Spinal cord (tissue), 10 donors: ENCODE results near the gene RNU6-8. TPM values are rescaled to one million over a fixed set of nuclear protein-coding genes. Genes with fewer than 3 reads are reported as not detected.

Experiments
- DNase-seq, 6 donors: peaks; one replicate each; pipeline versions ENCODE4 v3.0.0 to v3.0.0-alpha.2; 2013 to 2015; ENCODE audit warnings: low spot score in 6 of 6, low read depth in 4 of 6
- H3K27ac ChIP-seq: one replicate; pipeline ENCODE4 v1.5.1; 2013; ENCODE audit warnings: low read depth, low read length, control low read depth
- H3K27me3 ChIP-seq: one replicate; pipeline ENCODE4 v1.6.1; 2013; ENCODE audit warnings: low read length; ENCODE audit not compliant: control insufficient read depth, insufficient read depth
- H3K36me3 ChIP-seq: one replicate; pipeline ENCODE4 v1.6.1; 2013; ENCODE audit warnings: low read length; ENCODE audit not compliant: control insufficient read depth, insufficient read depth
- H3K4me1 ChIP-seq: one replicate; pipeline ENCODE4 v1.6.1; 2013; ENCODE audit warnings: low read length; ENCODE audit not compliant: control insufficient read depth, insufficient read depth
- H3K4me3 ChIP-seq: one replicate; pipeline ENCODE4 v1.5.1; 2013; ENCODE audit warnings: low read depth, low read length, control low read depth
- H3K9me3 ChIP-seq: one replicate; pipeline ENCODE4 v1.6.1; 2013; ENCODE audit warnings: low read length; ENCODE audit not compliant: control insufficient read depth, insufficient read depth
- WGBS: methylation state at CpG from one replicate; pipeline ENCODE4 v1.1.5; 2013; ENCODE audit warnings: missing lambda C conversion rate; ENCODE audit not compliant: insufficient coverage; 5-methylcytosine and 5-hydroxymethylcytosine counted together
- polyA plus RNA-seq, 2 donors: library from polyadenylated mRNA; unstranded; fragments of 120-200 nt; gene quantifications; one replicate each; pipeline ENCODE4 v1.2.1, GENCODE V29; 2013; ENCODE audit not compliant: insufficient read length in 2 of 2
- total RNA-seq, 2 donors: library from RNA; depleted of rRNA in 1 of 2; stranded (reverse); fragments of 120-200 nt in 1 of 2; fragments of >200 nt in 1 of 2; gene quantifications; one replicate each; pipeline versions ENCODE4 v1.2.3 to v1.2.4, GENCODE V29; 2013 to 2014
- donor health status: healthy.

RNU6-8 gene
- total and polyA plus RNA-seq, 4 donors = not detected

DNA sequence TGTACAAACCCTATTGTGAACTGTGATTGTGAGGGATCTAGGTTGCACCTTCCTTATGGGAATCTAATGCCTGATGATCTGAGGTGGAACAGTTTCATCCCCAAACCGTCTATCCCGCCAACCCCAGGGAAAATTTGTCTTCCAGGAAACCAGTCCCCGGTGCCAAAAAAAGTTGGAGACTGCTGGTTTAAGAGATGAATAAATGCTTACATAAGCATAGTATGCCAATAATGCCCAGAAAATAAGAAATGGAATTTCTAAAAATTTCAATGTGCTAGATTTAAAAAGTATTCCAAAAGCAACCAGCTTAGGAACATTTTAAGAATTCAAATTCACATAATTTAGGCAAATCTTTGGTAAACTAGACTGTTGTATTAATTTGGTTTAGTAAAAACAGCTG, 5.4 kb upstream of the RNU6-8 start:
- no peak overlapping the region for H3K27ac ChIP-seq
- no peaks in the 10 kb centered on the region for H3K27me3 ChIP-seq
- H3K36me3 ChIP-seq = no peaks in the 10 kb centered on the region
- H3K4me3 ChIP-seq = no peak overlapping the region
- no peaks in the 10 kb centered on the region for H3K9me3 ChIP-seq
- WGBS = no CpG with 5 or more reads among the region's 3 CpGs
- no peaks in the 10 kb centered on the region for H3K4me1 ChIP-seq
- DNase-seq = no peak

DNA sequence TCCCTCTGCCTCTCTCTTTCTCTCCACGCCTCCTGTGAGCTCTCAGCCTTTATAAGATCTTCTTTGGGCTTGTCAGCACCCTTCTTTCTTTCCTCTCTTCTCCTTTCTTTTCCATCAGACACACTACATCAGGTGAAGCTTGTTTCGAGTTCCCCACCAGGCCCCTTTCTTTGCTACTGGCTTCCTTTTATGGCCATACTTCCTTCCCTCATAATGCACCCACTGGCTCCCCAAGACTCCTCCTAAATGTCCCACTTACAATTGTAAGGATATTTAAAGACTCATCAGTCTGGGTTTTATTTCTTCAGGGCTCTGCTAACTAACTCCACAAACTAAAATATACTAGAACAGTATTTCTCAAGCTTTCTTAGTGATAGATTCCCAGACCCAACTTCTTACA, 3.5 kb upstream of the RNU6-8 start:
- no peak for DNase-seq
- WGBS = 90% methylated on average over 1 of the region's 2 CpGs
- no peaks in the 10 kb centered on the region for H3K27me3 ChIP-seq
- H3K27ac ChIP-seq = no peak overlapping the region
- H3K4me3 ChIP-seq = no peak overlapping the region
- no peaks in the 10 kb centered on the region for H3K36me3 ChIP-seq
- no peaks in the 10 kb centered on the region for H3K9me3 ChIP-seq
- H3K4me1 ChIP-seq = peaks cover 6% of the 10 kb centered on the region

DNA sequence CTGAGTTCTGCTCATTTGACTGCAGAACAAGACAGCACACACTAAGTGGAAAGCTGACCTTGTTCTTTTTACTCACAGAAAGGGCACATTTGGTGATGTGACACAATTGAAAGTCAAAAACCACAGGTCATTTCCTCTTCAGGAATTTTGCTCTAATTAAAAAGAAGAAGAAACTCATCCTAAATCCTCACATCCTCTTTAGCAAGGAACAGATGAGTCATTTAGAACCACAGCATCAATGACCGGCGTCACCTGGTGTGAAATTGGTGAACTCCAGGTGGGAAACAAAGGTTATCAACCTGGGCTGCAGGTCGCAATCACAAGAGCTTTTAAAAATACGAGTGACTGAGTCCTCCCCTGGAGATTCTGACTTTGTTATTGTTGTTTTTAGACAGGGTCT, 2.9 kb upstream of the RNU6-8 start:
- Histone ChIP-seq H3K27me3 (no peaks in the 10 kb centered on the region), H3K27ac (no peak overlapping the region), H3K9me3 (no peaks in the 10 kb centered on the region), H3K4me1 (peaks cover 12% of the 10 kb centered on the region), H3K36me3 (no peaks in the 10 kb centered on the region), H3K4me3 (no peak overlapping the region)
- 79% methylated on average over 4 of the region's 4 CpGs for WGBS
- no peak for DNase-seq

- peaks cover 13% of the 10 kb centered on the region for H3K4me1 ChIP-seq
- DNase-seq = no peak
- H3K36me3 ChIP-seq = no peaks in the 10 kb centered on the region
- no peak overlapping the region for H3K27ac ChIP-seq
- H3K4me3 ChIP-seq = no peak overlapping the region
- no CpG with 5 or more reads among the region's 3 CpGs for WGBS
- H3K27me3 ChIP-seq = no peaks in the 10 kb centered on the region
- no peaks in the 10 kb centered on the region for H3K9me3 ChIP-seq
These were observed 2.5 kb upstream of the RNU6-8 start for GRCh38 chr14:32205554-32205953.

DNA sequence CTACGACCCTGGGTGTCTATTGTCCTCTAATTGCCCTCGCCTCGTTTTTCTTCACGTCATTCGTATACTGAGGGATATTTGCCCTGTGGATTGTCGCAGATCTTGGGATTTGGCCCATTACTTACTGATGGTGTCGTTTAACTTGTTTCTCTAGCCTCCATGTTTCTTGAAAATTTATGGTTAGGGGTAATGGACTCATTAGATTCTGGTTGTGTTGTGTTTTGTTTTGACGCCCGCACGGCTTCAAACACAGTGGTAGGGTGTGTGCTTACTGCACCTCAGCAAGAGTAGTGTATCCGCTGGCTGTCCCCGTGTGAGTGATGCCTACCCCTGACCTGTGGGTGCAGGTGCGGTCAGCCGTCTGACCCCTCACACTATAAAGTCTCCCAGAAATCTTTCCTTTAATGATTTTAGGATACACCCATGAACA, 874 bp upstream of the RNU6-8 start:
- H3K27me3 ChIP-seq = no peaks in the 10 kb centered on the region
- no peaks in the 10 kb centered on the region for H3K9me3 ChIP-seq
- H3K27ac ChIP-seq = peak overlapping the region; percentile 95
- DNase-seq = peak in 5 of 6 donors; percentile 22 to 70 (median 56)
- peak overlapping the region; percentile 82 for H3K4me3 ChIP-seq
- H3K36me3 ChIP-seq = no peaks in the 10 kb centered on the region
- WGBS = 4% methylated on average over 9 of the region's 14 CpGs
- H3K4me1 ChIP-seq = peaks cover 13% of the 10 kb centered on the region

DNA sequence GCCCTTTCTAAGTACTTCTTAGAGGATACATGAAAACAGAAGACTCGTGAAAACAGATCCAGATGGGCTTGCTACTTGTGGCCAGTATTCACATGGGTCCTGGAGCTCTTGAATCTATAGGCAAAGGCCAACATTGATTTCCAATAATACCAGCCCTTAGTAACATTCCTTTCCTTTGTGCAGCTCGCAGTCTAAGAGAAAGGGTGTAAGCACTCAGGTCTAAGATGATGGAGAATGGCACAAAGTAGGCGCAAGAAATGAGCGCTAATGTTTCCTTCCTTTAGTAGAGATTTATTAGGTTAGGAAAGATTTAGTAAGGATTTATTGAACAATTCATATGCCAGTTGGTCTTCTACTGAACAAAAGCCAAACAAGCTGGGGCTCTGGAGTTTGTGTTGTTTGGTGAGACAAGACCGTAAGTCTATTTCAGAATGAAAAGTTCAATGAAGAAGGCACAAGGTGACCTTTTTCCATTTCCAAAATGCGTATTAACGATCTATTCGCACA, 525 bp downstream of the RNU6-8 start:
- Histone ChIP-seq H3K9me3 (no peaks in the 10 kb centered on the region), H3K27me3 (no peaks in the 10 kb centered on the region), H3K27ac (peak overlapping the region; percentile 95), H3K4me3 (peak overlapping the region; percentile 82), H3K4me1 (peaks cover 13% of the 10 kb centered on the region), H3K36me3 (no peaks in the 10 kb centered on the region)
- DNase-seq = peak in 5 of 6 donors; percentile 13 to 81 (median 63)
- 0% methylated on average over 6 of the region's 8 CpGs for WGBS

- H3K4me1 ChIP-seq = peaks cover 13% of the 10 kb centered on the region
- DNase-seq = peak in 5 of 6 donors; percentile 17 to 83 (median 65)
- H3K36me3 ChIP-seq = no peaks in the 10 kb centered on the region
- no peaks in the 10 kb centered on the region for H3K9me3 ChIP-seq
- H3K27ac ChIP-seq = peak within 1 kb of the TSS; percentile 95
- H3K4me3 ChIP-seq = peak within 1 kb of the TSS; percentile 82
- no peaks in the 10 kb centered on the region for H3K27me3 ChIP-seq
- under 1% methylated on average over 38 of the region's 40 CpGs for WGBS
These were observed 1.1 kb downstream of the RNU6-8 start, which contains the start of gene RNU6-7 for GRCh38 chr14:32201816-32202490. Gene RNU6-7, plus strand, starts transcription at chr14:32202045.

DNA sequence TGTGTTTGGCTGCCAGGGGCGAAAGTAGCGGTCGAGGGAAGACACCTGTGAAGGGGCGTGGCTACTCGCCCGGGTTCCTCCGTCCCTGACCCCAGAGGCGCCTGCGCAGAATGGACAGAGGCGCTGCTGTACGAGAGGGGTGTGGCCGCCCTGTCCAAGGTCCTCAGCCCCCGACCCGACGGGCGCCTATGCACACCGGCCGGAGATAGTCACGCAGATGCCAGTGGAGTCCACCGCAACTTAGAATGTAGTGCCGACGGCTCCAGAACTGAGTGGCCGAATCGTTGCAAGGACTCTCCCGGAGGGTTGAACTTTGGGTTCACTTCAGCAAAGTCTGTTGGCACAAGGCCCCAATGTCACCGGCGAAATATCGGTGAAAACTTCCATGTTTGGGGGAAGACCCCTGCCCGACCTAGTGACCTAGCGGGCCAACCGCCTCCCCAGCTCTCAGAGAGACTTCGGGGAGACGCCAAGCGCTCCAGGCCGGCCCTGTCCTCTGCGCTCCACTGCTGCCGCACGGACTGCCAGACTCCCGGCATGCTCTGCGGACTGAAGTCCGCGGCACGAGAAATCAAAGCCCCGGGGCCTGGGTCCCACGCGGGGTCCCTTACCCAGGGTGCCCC, 1.8 kb downstream of the RNU6-8 start:
- no peaks in the 10 kb centered on the region for H3K27me3 ChIP-seq
- H3K9me3 ChIP-seq = no peaks in the 10 kb centered on the region
- DNase-seq = peak; percentile 43 to 95 (median 71)
- peak overlapping the region; percentile 82 for H3K4me3 ChIP-seq
- H3K27ac ChIP-seq = peak overlapping the region; percentile 95
- 0% methylated on average over 46 of the region's 46 CpGs for WGBS
- H3K36me3 ChIP-seq = no peaks in the 10 kb centered on the region
- peaks cover 13% of the 10 kb centered on the region for H3K4me1 ChIP-seq

DNA sequence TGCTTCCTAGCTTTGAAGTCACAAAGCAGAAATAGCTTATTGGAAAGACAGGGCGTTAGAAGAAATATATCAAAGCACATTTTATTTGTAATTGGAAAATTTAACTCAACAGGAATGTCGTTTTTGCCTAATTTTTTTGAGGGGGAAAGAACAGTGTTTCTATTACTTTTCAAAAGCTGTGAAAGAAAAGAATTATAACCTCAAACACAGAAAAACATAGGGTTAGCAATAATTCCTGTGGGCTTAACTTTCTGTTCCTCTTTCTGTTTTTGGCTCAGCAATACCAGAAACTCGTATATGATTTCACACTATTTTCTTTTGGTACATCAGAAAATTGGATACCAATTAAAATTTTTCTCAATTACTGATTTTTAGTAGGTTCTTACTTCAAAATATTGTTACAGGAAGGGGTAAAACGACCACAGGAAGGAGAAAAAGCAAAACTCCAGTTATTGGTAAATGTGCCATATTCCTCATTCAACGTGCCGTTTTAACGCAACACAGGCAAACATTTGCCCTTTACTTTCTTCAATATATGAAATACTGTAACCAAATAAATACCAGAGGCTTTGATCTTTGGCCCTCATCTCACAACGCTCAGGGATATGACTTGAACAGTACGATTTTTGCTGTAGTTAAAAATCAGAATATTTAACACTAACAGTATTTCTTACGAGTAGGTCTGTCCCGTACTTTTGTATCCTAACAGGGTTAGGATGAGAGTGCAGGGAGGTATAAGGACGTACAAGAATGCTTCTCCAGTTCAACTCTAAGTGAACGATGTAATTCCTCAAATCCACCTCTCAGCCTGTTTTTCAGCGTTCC, 2.5 kb downstream of the RNU6-8 start:
- H3K36me3 ChIP-seq = no peaks in the 10 kb centered on the region
- 0% methylated on average over 2 of the region's 14 CpGs for WGBS

More for the DNA sequence above, 2.5 kb downstream of the RNU6-8 start:
- H3K4me1 ChIP-seq = peaks cover 13% of the 10 kb centered on the region
- H3K9me3 ChIP-seq = no peaks in the 10 kb centered on the region
- peak overlapping the region; percentile 95 for H3K27ac ChIP-seq
- H3K4me3 ChIP-seq = peak overlapping the region; percentile 82
- no peak for DNase-seq
- no peaks in the 10 kb centered on the region for H3K27me3 ChIP-seq
